HG03066 (cell line): ENCODE measurements around the gene FYN.
A peak's percentile ranks its signal among the peaks of the same experiment; 100 is the strongest.
"Not testable (repeated sequence)": the region's sequence is repeated elsewhere in the genome, so short reads cannot be mapped to it uniquely, and the experiment has no call there.

Experiments
- ATAC-seq: cut with Tn5 transposase; IDR thresholded peaks from one replicate; pipeline ENCODE4 v1.9.1; 2021; ENCODE audit warnings: low read depth; ENCODE audit not compliant: unreplicated experiment

The FYN gene

DNA sequence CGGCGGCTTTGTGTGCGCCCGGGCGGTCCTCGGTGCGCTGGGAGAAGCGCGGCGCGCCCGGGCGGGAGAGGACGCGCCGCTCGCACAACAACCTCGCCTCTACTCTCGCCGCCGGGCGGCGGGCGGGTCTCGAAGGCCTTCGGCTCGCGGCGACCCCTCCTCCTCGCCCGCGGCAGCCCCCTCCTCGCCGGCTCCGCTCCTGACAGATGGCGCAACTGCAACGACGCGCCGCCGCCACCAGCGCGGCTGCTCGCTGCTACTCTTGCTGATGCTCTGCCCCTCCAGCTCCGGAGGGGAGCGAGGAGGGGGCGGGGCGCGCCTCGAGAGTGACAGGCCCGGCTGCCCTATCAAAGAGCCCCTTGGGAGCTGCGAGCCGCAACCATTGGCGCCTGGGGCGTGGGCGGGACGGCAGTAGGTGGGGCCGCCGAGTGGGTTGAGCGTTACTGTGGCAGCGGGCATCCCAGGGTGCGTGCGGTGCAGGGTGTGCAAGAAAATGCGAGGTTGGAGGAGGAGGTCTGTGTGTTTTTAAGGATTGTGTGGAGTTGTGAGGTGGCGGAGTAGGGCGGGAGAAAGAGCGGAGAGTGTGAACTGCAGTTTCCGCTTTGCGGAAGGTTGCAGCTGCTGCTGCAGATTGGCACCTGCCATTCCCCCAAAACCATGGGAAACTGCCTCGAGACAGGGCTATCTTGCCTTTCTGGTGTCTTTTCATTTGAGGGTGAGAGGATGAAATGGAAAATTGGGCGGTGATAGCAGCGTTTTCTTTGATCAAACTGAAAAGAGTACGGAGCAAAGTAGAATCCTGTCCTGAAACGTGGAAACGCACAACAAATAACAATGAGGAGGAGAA, at the start of gene FYN:
FYN (minus strand) TSS at position 275 of the 847 bp plus-strand sequence. CDS start 153,401 bp downstream, outside the sequence.
- peak; percentile 89 for ATAC-seq

DNA sequence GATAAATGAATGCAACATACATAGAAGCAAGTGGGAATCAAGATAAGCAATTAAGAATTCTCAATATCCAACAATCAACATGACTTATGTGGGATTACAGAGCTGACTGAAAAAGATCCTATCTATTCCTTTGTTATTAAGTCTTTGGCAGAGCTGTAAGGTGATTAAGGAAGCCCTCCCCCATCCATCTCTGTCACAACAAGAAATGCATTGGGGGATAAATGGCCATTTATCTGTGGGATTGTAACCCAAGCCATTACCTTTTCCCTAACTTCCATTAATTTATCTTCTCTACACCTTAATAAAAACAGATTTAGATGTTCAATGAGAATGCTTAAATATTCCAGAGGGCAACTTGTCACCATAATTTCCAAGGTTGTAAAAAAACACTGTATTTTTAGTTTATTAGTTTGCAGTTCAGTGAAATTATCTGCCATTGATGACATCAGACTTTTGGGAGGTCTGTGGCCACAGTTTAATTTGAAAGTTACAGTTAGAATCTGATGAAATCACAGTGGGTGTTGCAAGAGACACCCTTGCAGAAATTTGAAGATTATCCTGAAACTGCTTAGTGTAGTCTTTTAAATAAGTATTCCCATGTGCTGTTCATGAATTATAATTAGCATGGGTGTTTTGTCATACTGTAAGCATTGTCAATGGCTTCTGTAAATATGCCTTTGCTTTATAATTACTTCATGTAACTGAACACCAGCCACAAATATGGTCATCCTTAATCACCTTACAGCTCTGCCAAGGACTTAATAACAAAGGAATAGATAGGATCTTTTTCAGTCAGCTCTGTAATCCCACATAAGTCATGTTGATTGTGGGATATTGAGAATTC, 49.4 kb upstream of the FYN start:
- no peak for ATAC-seq

- ATAC-seq = no peak
Observed at GRCh38 chr6:111921103-111921502, 47.9 kb upstream of the FYN start.

DNA sequence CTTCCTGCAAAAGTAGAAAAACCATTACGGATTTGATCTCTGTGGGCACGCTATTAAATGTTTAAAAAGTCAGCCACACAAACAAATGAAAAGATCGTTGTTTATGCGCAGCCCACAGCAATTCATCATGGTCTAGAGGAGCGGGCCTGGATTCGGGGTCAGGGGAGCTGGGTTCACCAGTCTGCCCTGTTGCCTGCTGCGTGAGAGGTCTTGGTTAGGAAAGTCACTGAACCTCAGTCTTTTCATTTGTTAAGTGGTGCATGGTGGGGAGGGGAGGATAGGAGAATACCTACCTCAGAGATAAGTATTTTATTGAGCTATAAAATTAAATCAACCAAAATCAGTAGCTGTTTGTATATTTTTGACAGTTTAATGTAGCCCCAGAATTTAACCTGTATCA, 47.3 kb upstream of the FYN start:
- no peak for ATAC-seq

GRCh38 chr6:111918825-111919224, 45.6 kb upstream of the FYN start:
- ATAC-seq = no peak

GRCh38 chr6:111916747-111917146, 43.5 kb upstream of the FYN start:
- ATAC-seq = no peak

DNA sequence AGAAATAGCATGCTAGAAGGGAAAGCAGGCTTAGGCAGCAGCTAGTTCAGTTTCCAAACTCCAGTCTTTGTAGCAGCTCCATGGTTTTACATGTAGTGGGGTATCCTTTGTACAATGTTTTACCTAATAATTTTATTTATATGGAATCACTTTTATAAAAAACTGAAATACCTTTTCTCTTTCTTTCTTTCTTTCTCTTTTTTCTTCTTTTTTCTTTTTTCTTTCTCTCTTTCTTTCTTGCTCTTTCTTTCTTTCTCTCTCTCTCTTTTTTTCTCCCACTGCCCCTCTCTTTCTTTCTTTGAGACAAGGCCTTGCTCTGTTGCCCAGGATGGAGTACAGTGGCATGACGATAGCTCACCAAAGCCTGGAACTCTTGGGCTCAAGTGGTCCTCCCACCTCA, 41.4 kb upstream of the FYN start:
- no peak for ATAC-seq

GRCh38 chr6:111912904-111913303, 39.7 kb upstream of the FYN start:
- no peak for ATAC-seq

DNA sequence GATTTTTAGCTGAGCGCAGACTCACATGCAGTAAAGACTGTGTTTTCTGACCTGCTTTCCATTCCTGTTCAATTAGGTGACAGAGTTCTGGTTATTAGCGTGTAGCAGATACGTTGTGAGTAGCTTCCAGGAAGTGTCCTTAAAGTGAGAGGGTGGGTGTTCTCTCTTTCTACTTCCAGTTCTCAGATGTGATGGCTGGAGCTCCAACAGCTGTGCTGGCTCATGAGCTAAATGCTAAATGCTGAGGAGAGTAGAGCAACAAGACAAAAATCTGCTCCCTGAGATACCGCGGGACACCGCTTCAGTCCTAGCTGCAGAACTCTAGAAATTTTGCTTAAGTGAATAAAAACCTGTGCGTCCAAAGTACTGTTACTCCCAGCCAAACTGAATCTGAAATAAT, 38.2 kb upstream of the FYN start:
- ATAC-seq = no peak

- ATAC-seq = no peak
Observed at GRCh38 chr6:111909238-111909637, 36.0 kb upstream of the FYN start.

DNA sequence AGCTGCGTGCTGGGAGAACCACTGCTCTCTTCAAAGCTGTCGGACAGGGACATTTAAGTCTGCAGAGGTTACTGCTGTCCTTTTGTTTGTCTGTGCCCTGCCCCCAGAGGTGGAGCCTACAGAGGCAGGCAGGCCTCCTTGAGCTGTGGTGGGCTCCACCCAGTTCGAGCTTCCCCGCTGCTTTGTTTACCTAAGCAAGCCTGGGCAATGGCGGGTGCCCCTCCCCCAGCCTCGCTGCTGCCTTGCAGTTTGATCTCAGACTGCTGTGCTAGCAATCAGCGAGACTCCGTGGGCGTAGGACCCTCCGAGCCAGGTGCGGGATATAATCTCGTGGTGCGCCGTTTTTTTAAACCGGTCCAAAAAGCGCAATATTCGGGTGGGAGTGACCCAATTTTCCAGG, 35.1 kb upstream of the FYN start:
- ATAC-seq = not testable (repeated sequence)

- ATAC-seq = no peak
Observed at GRCh38 chr6:111900735-111901134, 27.5 kb upstream of the FYN start.

DNA sequence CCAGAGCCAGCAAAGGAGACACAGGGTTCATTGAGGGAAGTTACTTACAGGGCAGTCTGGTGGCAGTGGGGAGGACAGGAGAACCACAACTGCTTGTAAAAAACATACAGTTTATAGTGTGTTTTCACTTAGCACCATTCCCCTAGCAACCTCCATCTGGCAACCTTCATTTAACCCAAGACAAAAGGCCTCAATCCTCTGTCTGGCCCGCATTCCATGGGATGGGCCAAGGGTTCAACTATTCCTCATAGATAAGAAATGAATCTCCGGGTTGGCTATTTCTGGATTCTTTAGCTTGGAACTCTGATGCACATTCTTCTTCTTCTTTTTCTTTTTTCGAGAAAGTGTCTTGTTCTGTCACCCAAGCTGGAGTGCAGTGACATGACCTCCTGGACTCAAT, 26.3 kb upstream of the FYN start:
- ATAC-seq = no peak

DNA sequence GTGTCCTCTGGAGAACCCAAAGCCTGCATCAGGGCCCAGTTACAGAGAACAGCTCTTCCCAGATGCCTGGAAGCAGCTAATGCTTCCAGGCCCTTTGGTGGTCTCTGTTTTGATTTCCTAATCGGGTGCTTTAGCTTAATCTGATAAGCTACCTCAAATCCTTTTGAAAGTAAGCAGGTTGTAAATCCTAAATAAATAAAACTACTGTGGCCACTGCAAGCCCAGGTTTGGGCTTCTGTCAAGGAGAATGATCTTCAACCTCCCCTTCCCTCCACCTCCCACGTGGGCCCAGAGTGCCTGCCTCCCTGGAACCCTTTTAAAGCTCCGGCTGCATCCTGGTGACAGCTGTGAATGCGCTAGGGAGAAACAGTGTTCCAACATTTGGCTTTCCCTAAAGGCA, 25.2 kb upstream of the FYN start:
- ATAC-seq = no peak

DNA sequence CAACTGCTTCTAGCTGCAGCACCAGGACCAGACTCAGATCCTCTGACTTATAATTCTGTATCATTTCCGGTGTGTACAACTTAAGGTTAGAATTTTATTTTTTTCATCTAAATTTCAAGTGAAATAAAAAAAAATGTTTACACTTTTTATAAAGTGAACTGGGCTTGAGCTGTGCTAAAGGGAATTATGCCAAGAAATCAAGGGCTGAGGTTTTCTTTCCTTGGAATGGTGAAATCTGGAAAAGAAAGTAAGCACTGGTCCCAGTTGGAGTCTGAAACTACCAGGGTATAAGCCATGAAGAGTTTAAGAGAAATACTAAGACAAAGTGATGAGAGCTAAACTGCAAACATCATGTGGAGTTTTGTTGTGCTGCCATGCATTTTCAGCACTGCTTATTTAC, 21.7 kb upstream of the FYN start:
- no peak for ATAC-seq

GRCh38 chr6:111894272-111894671, 21.0 kb upstream of the FYN start:
- ATAC-seq = no peak

DNA sequence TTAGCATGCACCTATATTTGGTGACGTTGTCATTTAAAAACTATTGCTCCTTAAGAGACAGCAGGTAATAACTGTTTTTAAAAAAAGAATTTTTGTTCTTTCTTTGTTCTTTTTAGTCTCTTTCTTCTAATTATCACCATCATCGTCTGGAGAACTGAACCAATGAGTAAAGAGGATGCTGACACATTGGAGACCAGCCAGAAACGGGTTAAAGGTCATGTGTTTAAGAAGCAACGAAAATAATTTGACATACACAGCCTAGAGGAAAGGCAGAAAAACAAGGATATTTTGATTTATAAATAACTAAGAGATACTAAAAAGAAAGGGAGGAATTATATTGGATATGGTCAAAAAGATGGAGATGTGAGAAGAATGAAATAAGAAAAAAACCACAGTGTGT, 19.2 kb upstream of the FYN start:
- ATAC-seq = no peak

- ATAC-seq = no peak
Observed at GRCh38 chr6:111890988-111891387, 17.7 kb upstream of the FYN start.

DNA sequence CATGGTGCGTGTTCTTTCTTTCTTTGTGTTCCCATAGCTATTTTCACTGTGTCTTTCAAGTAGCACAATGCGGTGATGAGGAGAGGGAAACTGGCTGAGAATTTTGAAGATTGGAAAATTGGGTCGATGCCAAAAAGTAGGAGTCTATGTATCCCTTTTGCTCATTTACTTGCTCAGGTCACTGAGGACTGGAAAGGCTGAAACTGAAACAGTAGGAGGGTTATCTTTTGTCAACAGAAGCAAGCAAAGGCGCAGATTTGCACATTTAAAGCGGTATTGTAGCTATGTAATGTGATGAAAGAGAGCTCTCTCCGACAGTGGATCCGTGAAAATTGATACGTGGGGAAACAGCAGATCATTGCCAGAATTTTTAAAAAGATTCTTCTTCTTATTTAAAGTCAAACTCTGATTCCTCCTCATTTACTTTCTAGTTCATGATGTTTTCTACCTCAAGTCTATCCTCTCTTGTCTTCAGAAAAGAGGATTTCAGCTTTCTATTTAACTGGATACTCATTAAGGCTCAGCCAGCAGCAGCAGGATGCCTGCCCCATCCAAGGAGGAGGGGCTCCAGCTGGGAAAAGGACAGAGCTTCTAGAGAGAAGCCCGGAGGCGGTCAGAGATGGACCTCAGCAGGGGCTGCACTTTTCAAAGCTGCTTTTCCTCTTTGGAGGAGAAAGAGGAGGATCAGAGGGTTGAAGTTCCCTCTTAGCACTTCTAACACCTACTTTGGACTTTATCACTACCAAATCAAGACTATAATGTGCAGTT, 15.9 kb upstream of the FYN start:
- ATAC-seq = no peak

DNA sequence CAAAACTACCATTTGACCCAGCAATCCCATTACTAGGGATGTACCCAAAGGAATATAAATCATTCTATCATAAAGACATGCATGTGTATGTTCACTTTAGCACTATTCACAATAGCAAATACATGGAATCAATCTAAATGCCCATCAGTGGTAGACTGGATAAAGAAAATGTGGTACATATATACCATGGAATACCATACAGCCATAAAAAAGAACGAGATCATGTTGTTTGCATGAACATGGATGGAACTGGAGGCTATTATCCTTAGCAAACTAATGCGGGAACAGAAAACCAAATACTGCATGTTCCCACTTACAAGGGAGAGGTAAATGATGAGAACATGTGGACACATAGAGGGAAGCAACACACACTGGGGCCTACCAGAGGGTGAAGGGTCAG, 13.5 kb upstream of the FYN start:
- ATAC-seq = not testable (repeated sequence)
